Fibroblast of lung (primary cell): ENCODE data around the gene CD86. TPM values are rescaled to one million over a fixed set of nuclear protein-coding genes. Genes with fewer than 3 reads are reported as not detected.
"Not testable (repeated sequence)": the region's sequence is repeated elsewhere in the genome, so short reads cannot be mapped to it uniquely, and the experiment has no call there.

Source experiments
- DNase-seq, 2 donors: peaks; one replicate each; pipeline versions ENCODE4 v3.0.0 to v3.0.0-alpha.2; 2010; ENCODE audit warnings: low read depth in 2 of 2
- H2AFZ ChIP-seq: 2 replicates; pipeline ENCODE4 v1.5.1; 2012; ENCODE audit warnings: low read length, control low read depth, inconsistent platforms
- H3K27ac ChIP-seq: 2 replicates; pipeline ENCODE4 v1.5.1; 2011; ENCODE audit warnings: low read length, control low read depth; ENCODE audit not compliant: insufficient read depth
- H3K27me3 ChIP-seq: 2 replicates; pipeline ENCODE4 v1.5.1; 2011; ENCODE audit warnings: mild to moderate bottlenecking, low read length; ENCODE audit not compliant: control insufficient read depth, insufficient read depth
- H3K36me3 ChIP-seq: 2 replicates; pipeline ENCODE4 v1.5.1; 2011; ENCODE audit warnings: low read length; ENCODE audit not compliant: control insufficient read depth, insufficient read depth
- H3K4me1 ChIP-seq: 2 replicates; pipeline ENCODE4 v1.5.1; 2011; ENCODE audit warnings: low read length; ENCODE audit not compliant: control insufficient read depth, insufficient read depth; ENCODE audit errors: extremely low read depth
- H3K4me2 ChIP-seq: 2 replicates; pipeline ENCODE4 v1.5.1; 2011; ENCODE audit warnings: low read length, control low read depth; ENCODE audit not compliant: insufficient read depth; ENCODE audit errors: extremely low read depth
- H3K4me3 ChIP-seq, 4 experiments: fragments of 200-600 bp in 1 of 4; sonication (generic) in 1 of 4; replicated peaks in 1 of 4; 2 replicates each; pipeline ENCODE4 v1.5.1; 2011 to 2016; ENCODE audit warnings: low read length in 4 of 4, low read depth in 3 of 4, mild to moderate bottlenecking in 3 of 4, control low read depth in 2 of 4, inconsistent platforms in 1 of 4, mixed read lengths in 1 of 4; ENCODE audit not compliant: insufficient read depth in 1 of 4; ENCODE audit errors: control extremely low read depth in 1 of 4
- H3K79me2 ChIP-seq: 2 replicates; pipeline ENCODE4 v1.5.1; 2012; ENCODE audit warnings: mild to moderate bottlenecking, low read length, inconsistent platforms; ENCODE audit not compliant: control insufficient read depth, insufficient read depth
- H3K9ac ChIP-seq: 2 replicates; pipeline ENCODE4 v1.5.1; 2011; ENCODE audit warnings: mild to moderate bottlenecking, low read length, control low read depth; ENCODE audit not compliant: insufficient read depth
- H3K9me3 ChIP-seq: 2 replicates; pipeline ENCODE4 v1.5.1; 2012; ENCODE audit warnings: low read depth, low read length; ENCODE audit not compliant: control insufficient read depth, insufficient read depth
- H4K20me1 ChIP-seq: 2 replicates; pipeline ENCODE4 v1.5.1; 2011; ENCODE audit warnings: low read length; ENCODE audit not compliant: control insufficient read depth, insufficient read depth; ENCODE audit errors: extremely low read depth
- EZH2 ChIP-seq: IDR thresholded peaks from 2 replicates; pipeline ENCODE4 v1.5.1; 2012; ENCODE audit warnings: low read length, control low read depth, mild to moderate bottlenecking; ENCODE audit errors: missing control alignments
- polyA plus RNA-seq, 2 donors: library from polyadenylated mRNA; depleted of rRNA in 1 of 2; stranded (reverse) in 1 of 2; unstranded in 1 of 2; fragments of >200 nt; gene quantifications; 2 replicates each; pipeline ENCODE4 v1.2.1, GENCODE V29; 2011 to 2012; ENCODE audit warnings: missing spikeins in 1 of 2
- total RNA-seq: library from RNA; depleted of rRNA; stranded (reverse); fragments of >200 nt; gene quantifications from 2 replicates; pipeline ENCODE4 v1.2.1, GENCODE V29; 2014
- TF ChIP-seq, protein P1 (sequence below), 2 donors: IDR thresholded peaks in 1 of 2; conservative IDR thresholded peaks in 1 of 2; 1 replicate in 1 of 2; 2 replicates in 1 of 2; pipeline ENCODE4 v1.5.1; 2011 to 2012; ENCODE audit warnings: low read length in 2 of 2, control low read depth in 1 of 2, inconsistent platforms in 1 of 2, low read depth in 1 of 2, mild to moderate bottlenecking in 1 of 2

The CD86 gene
- total and polyA plus RNA-seq, 2 donors (not counting 1 experiment from before 2014, with no cell fraction given): not detected

DNA sequence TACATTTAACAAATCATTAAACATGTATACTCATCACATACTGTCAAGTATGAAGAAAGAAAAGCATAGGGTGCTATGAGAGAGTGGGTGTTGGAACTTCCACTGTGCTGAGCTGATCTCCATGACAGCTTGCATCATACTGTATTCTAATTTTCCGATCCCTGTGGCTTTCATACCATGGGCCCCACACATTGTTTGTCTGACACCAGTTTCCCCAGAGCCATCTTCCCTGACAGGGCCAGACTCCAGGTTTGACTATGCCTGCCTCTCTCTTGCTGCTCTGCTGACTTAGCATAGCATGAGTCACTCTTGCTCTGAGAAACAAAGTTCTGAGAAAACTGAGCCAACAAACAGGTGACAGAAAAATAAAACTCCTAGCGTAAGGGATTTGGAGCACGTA, 91.3 kb downstream of the CD86 start:
- H3K4me3 ChIP-seq: no peak overlapping the region
- H2AFZ ChIP-seq: no peak overlapping the region
- H3K36me3 ChIP-seq: no peaks in the 10 kb centered on the region
- TF ChIP-seq, protein P1, sequence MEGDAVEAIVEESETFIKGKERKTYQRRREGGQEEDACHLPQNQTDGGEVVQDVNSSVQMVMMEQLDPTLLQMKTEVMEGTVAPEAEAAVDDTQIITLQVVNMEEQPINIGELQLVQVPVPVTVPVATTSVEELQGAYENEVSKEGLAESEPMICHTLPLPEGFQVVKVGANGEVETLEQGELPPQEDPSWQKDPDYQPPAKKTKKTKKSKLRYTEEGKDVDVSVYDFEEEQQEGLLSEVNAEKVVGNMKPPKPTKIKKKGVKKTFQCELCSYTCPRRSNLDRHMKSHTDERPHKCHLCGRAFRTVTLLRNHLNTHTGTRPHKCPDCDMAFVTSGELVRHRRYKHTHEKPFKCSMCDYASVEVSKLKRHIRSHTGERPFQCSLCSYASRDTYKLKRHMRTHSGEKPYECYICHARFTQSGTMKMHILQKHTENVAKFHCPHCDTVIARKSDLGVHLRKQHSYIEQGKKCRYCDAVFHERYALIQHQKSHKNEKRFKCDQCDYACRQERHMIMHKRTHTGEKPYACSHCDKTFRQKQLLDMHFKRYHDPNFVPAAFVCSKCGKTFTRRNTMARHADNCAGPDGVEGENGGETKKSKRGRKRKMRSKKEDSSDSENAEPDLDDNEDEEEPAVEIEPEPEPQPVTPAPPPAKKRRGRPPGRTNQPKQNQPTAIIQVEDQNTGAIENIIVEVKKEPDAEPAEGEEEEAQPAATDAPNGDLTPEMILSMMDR (conservative IDR thresholded peaks at IDR 0.05 in 1 of 2, IDR thresholded peaks at IDR 0.05 in 1 of 2; ENCODE audit: low read depth in 1 of 2, low read length in 2 of 2): no peak
- no peak for TF ChIP-seq EZH2
- no peaks in the 10 kb centered on the region for H3K9me3 ChIP-seq
- H3K79me2 ChIP-seq: no peaks in the 10 kb centered on the region
- no peaks in the 10 kb centered on the region for H3K27me3 ChIP-seq
- H4K20me1 ChIP-seq: no peaks in the 10 kb centered on the region
- H3K4me2 ChIP-seq: no peak overlapping the region
- no peak for DNase-seq
- H3K27ac ChIP-seq: no peak overlapping the region
- no peak overlapping the region for H3K9ac ChIP-seq
- H3K4me1 ChIP-seq: no peaks in the 10 kb centered on the region

DNA sequence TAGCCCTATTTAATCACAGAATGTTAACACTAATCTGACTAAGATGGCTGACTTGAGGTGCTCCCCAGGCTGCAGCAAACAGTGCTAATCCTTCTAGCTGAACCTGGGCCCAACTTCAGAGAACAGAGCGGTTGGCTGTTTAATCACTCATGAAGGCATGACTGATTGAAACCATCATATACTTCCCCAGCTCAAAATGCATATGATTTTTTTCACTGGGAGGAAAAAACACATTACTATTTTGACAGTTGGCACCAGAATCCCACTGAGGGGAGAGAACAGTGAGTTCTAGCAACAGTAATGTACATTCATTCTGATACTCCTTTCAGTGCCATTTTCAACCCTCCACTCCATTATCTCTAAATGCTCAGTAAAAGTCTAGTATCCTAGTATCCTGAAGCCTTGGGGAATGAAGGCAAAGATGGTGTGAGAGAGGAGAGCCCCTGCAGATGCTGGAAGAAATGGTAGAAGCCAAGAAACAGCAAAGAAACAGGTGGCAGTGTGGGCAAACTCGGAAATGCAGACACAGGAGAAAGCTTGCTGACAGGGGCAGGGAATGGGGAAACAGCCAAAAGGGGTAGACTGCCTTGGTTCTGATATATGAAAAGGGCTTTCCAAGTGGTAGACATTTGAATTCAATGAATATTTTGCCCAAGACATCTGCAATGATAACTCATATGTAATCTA, 93.9 kb downstream of the CD86 start:
- Histone ChIP-seq H3K27ac (no peak overlapping the region), H3K4me2 (no peak overlapping the region), H2AFZ (no peak overlapping the region), H3K27me3 (no peaks in the 10 kb centered on the region), H3K36me3 (no peaks in the 10 kb centered on the region), H3K9me3 (no peaks in the 10 kb centered on the region), H3K4me1 (no peaks in the 10 kb centered on the region), H3K4me3 (no peak overlapping the region), H3K9ac (no peak overlapping the region), H4K20me1 (no peaks in the 10 kb centered on the region), H3K79me2 (no peaks in the 10 kb centered on the region)
- DNase-seq: no peak
- TF ChIP-seq EZH2: no peak
- TF ChIP-seq, protein P1 (conservative IDR thresholded peaks at IDR 0.05 in 1 of 2, IDR thresholded peaks at IDR 0.05 in 1 of 2; ENCODE audit: low read depth in 1 of 2, low read length in 2 of 2): no peak

DNA sequence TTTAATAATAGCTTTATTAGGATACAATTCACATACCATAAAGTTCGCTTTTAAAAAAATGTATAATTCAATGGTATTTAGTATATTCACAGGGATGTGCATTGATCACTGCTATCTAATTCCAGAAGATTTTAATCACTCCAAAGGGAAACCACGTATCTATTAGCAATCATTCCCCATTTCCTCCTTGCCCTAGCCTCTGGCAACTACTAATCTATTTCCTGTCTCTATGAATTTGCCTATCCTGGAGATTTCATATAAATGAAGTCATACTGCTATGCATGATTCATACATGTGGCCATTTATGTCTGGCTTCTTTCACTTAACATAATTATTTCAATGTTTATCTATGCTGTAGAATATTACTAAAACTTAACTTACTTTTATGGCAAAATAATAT, 96.3 kb downstream of the CD86 start:
- no peak for TF ChIP-seq EZH2
- TF ChIP-seq, protein P1 (conservative IDR thresholded peaks at IDR 0.05 in 1 of 2, IDR thresholded peaks at IDR 0.05 in 1 of 2; ENCODE audit: low read depth in 1 of 2, low read length in 2 of 2): no peak

DNA sequence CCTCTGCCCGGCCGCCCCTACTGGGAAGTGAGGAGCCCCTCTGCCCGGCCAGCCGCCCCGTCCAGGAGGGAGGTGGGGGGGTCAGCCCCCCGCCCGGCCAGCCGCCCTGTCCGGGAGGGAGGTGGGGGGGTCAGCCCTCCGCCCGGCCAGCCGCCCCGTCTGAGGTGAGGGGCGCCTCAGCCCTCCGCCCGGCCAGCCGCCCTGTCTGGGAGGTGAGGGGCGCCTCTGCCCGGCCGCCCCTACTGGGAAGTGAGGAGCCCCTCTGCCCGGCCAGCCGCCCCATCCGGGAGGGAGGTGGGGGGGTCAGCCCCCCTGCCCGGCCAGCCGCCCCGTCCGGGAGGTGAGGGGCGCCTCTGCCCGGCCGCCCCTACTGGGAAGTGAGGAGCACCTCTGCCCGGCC, 109.8 kb downstream of the CD86 start:
- H3K27me3 ChIP-seq, DNase-seq, H2AFZ ChIP-seq, H3K79me2 ChIP-seq, H3K9ac ChIP-seq, H3K36me3 ChIP-seq, H3K4me2 ChIP-seq, H3K4me1 ChIP-seq, H3K9me3 ChIP-seq, H3K4me3 ChIP-seq, H3K27ac ChIP-seq, H4K20me1 ChIP-seq: not testable (repeated sequence)

More for the DNA sequence above, 96.3 kb downstream of the CD86 start:
- Histone ChIP-seq H2AFZ (no peak overlapping the region), H3K4me1 (no peaks in the 10 kb centered on the region), H3K27ac (no peak overlapping the region), H3K4me2 (no peak overlapping the region), H3K4me3 (no peak overlapping the region), H3K9me3 (no peaks in the 10 kb centered on the region), H3K9ac (no peak overlapping the region), H3K27me3 (no peaks in the 10 kb centered on the region), H3K79me2 (no peaks in the 10 kb centered on the region), H4K20me1 (no peaks in the 10 kb centered on the region), H3K36me3 (no peaks in the 10 kb centered on the region)
- no peak for DNase-seq
